ENCODE results near the gene PLPP2. TPM values are rescaled to one million over a fixed set of nuclear protein-coding genes. Genes with fewer than 3 reads are reported as not detected.
"Not testable (repeated sequence)": the region's sequence is repeated elsewhere in the genome, so short reads cannot be mapped to it uniquely, and the experiment has no call there.

The PLPP2 gene
- polyA plus RNA-seq, 1 donor (not counting 4 experiments of a cell fraction or from before 2014, with no cell fraction given) = 13.6 TPM

GRCh38 chr19:269241-269640 is 22.0 kb downstream of the PLPP2 start:
- no peak for FAIRE-seq
- Histone ChIP-seq H4K20me1 (ENCODE audit: control insufficient read depth, extremely low read depth, insufficient read depth, low read length) (no peaks in the 10 kb centered on the region), H3K9ac (ENCODE audit: control insufficient read depth, extremely low read depth, insufficient read depth, low read length) (no peak overlapping the region), H3K79me2 (ENCODE audit: control insufficient read depth, insufficient read depth, low read length) (no peaks in the 10 kb centered on the region), H3K9me1 (ENCODE audit: control insufficient read depth, extremely low read depth, insufficient read depth, low read length) (no peaks in the 10 kb centered on the region), H3K4me1 (ENCODE audit: control insufficient read depth, extremely low read depth, insufficient read depth, low read length) (no peaks in the 10 kb centered on the region), H3K36me3 (ENCODE audit: control insufficient read depth in 2 of 2, extremely low read depth in 1 of 2, insufficient read depth in 2 of 2, low read length in 2 of 2) (no peaks in the 10 kb centered on the region), H2AFZ (ENCODE audit: control insufficient read depth, low read length) (no peak overlapping the region), H3K9me3 (ENCODE audit: control insufficient read depth, low read depth, low read length) (no peaks in the 10 kb centered on the region), H3K27me3 (ENCODE audit: control insufficient read depth, extremely low read depth, insufficient read depth, low read length) (peaks cover 8% of the 10 kb centered on the region), H3K27ac (ENCODE audit: control insufficient read depth, insufficient read depth, low read length) (no peak overlapping the region), H3K4me2 (ENCODE audit: control insufficient read depth, extremely low read depth, insufficient read depth, low read depth, low read length) (no peak overlapping the region), H3K4me3 (ENCODE audit: control insufficient read depth in 2 of 3, extremely low read depth in 1 of 3, insufficient read depth in 2 of 3, low read depth in 1 of 3, low read length in 3 of 3) (no peak overlapping the region)
- no peak for TF ChIP-seq CTCF (optimal IDR thresholded peaks at IDR 0.05 in 1 of 3, IDR thresholded peaks at IDR 0.05 in 1 of 3, conservative IDR thresholded peaks at IDR 0.05 in 1 of 3; ENCODE audit: extremely low read depth in 1 of 3, insufficient read depth in 2 of 3, low read length in 3 of 3)
- no peak for TF ChIP-seq EZH2 (IDR thresholded peaks at IDR 0.05; ENCODE audit: low read length)
- dilution Hi-C loops (cut with MboI; ENCODE audit: extremely low pct_ligation_motif_present, low sequenced_read_pairs) = no loop called here
- DNase-seq (ENCODE audit: low read depth, low spot score) = no peak

GRCh38 chr19:262125-262524 is 29.1 kb downstream of the PLPP2 start:
- Histone ChIP-seq H3K27me3 (ENCODE audit: control insufficient read depth, extremely low read depth, insufficient read depth, low read length) (peaks cover 6% of the 10 kb centered on the region), H3K9me1 (ENCODE audit: control insufficient read depth, extremely low read depth, insufficient read depth, low read length) (no peaks in the 10 kb centered on the region), H3K4me2 (ENCODE audit: control insufficient read depth, extremely low read depth, insufficient read depth, low read depth, low read length) (no peak overlapping the region), H3K27ac (ENCODE audit: control insufficient read depth, insufficient read depth, low read length) (no peak overlapping the region), H3K9ac (ENCODE audit: control insufficient read depth, extremely low read depth, insufficient read depth, low read length) (no peak overlapping the region), H3K79me2 (ENCODE audit: control insufficient read depth, insufficient read depth, low read length) (no peaks in the 10 kb centered on the region), H3K4me3 (ENCODE audit: control insufficient read depth in 2 of 3, extremely low read depth in 1 of 3, insufficient read depth in 2 of 3, low read depth in 1 of 3, low read length in 3 of 3) (no peak overlapping the region), H3K4me1 (ENCODE audit: control insufficient read depth, extremely low read depth, insufficient read depth, low read length) (no peaks in the 10 kb centered on the region), H3K9me3 (ENCODE audit: control insufficient read depth, low read depth, low read length) (no peaks in the 10 kb centered on the region), H4K20me1 (ENCODE audit: control insufficient read depth, extremely low read depth, insufficient read depth, low read length) (no peaks in the 10 kb centered on the region), H3K36me3 (ENCODE audit: control insufficient read depth in 2 of 2, extremely low read depth in 1 of 2, insufficient read depth in 2 of 2, low read length in 2 of 2) (no peaks in the 10 kb centered on the region), H2AFZ (ENCODE audit: control insufficient read depth, low read length) (no peak overlapping the region)
- FAIRE-seq = no peak
- TF ChIP-seq EZH2 (IDR thresholded peaks at IDR 0.05; ENCODE audit: low read length) = no peak
- TF ChIP-seq CTCF (optimal IDR thresholded peaks at IDR 0.05 in 1 of 3, IDR thresholded peaks at IDR 0.05 in 1 of 3, conservative IDR thresholded peaks at IDR 0.05 in 1 of 3; ENCODE audit: extremely low read depth in 1 of 3, insufficient read depth in 2 of 3, low read length in 3 of 3) = no peak
- dilution Hi-C loops (cut with MboI; ENCODE audit: extremely low pct_ligation_motif_present, low sequenced_read_pairs) = no loop called here
- no peak for DNase-seq (ENCODE audit: low read depth, low spot score)

- dilution Hi-C loops (cut with MboI; ENCODE audit: extremely low pct_ligation_motif_present, low sequenced_read_pairs); H3K9me3 ChIP-seq (ENCODE audit: control insufficient read depth, low read depth, low read length); H3K4me2 ChIP-seq (ENCODE audit: control insufficient read depth, extremely low read depth, insufficient read depth, low read depth, low read length); H3K4me3 ChIP-seq (ENCODE audit: control insufficient read depth in 2 of 3, extremely low read depth in 1 of 3, insufficient read depth in 2 of 3, low read depth in 1 of 3, low read length in 3 of 3); FAIRE-seq; H2AFZ ChIP-seq (ENCODE audit: control insufficient read depth, low read length); H3K27ac ChIP-seq (ENCODE audit: control insufficient read depth, insufficient read depth, low read length); H3K9me1 ChIP-seq (ENCODE audit: control insufficient read depth, extremely low read depth, insufficient read depth, low read length); H3K79me2 ChIP-seq (ENCODE audit: control insufficient read depth, insufficient read depth, low read length); H3K9ac ChIP-seq (ENCODE audit: control insufficient read depth, extremely low read depth, insufficient read depth, low read length); H4K20me1 ChIP-seq (ENCODE audit: control insufficient read depth, extremely low read depth, insufficient read depth, low read length); H3K36me3 ChIP-seq (ENCODE audit: control insufficient read depth in 2 of 2, extremely low read depth in 1 of 2, insufficient read depth in 2 of 2, low read length in 2 of 2); H3K4me1 ChIP-seq (ENCODE audit: control insufficient read depth, extremely low read depth, insufficient read depth, low read length); DNase-seq (ENCODE audit: low read depth, low spot score); H3K27me3 ChIP-seq (ENCODE audit: control insufficient read depth, extremely low read depth, insufficient read depth, low read length): not testable (repeated sequence)
Observed at GRCh38 chr19:256804-257203, 34.4 kb downstream of the PLPP2 start.

- H3K4me2 ChIP-seq (ENCODE audit: control insufficient read depth, extremely low read depth, insufficient read depth, low read depth, low read length); H3K4me3 ChIP-seq (ENCODE audit: control insufficient read depth in 2 of 3, extremely low read depth in 1 of 3, insufficient read depth in 2 of 3, low read depth in 1 of 3, low read length in 3 of 3); FAIRE-seq; H3K36me3 ChIP-seq (ENCODE audit: control insufficient read depth in 2 of 2, extremely low read depth in 1 of 2, insufficient read depth in 2 of 2, low read length in 2 of 2); H4K20me1 ChIP-seq (ENCODE audit: control insufficient read depth, extremely low read depth, insufficient read depth, low read length); dilution Hi-C loops (cut with MboI; ENCODE audit: extremely low pct_ligation_motif_present, low sequenced_read_pairs); H2AFZ ChIP-seq (ENCODE audit: control insufficient read depth, low read length); H3K27ac ChIP-seq (ENCODE audit: control insufficient read depth, insufficient read depth, low read length); H3K9me1 ChIP-seq (ENCODE audit: control insufficient read depth, extremely low read depth, insufficient read depth, low read length); DNase-seq (ENCODE audit: low read depth, low spot score); H3K4me1 ChIP-seq (ENCODE audit: control insufficient read depth, extremely low read depth, insufficient read depth, low read length); H3K27me3 ChIP-seq (ENCODE audit: control insufficient read depth, extremely low read depth, insufficient read depth, low read length); H3K9me3 ChIP-seq (ENCODE audit: control insufficient read depth, low read depth, low read length); H3K9ac ChIP-seq (ENCODE audit: control insufficient read depth, extremely low read depth, insufficient read depth, low read length); H3K79me2 ChIP-seq (ENCODE audit: control insufficient read depth, insufficient read depth, low read length): not testable (repeated sequence)
Observed at GRCh38 chr19:252421-253186, 38.6 kb downstream of the PLPP2 start.
